GM19238 (cell line): Measurements from ENCODE around the gene FOXM1.
"Not testable (repeated sequence)": the region's sequence is repeated elsewhere in the genome, so short reads cannot be mapped to it uniquely, and the experiment has no call there.

Experiments used
- DNase-seq: peaks from one replicate; pipeline ENCODE4 v3.0.0; 2011; ENCODE audit warnings: low spot score; ENCODE audit not compliant: insufficient read length

The FOXM1 gene

GRCh38 chr12:2886768-2887450 is 9.9 kb upstream of the FOXM1 start:
- no peak for DNase-seq

GRCh38 chr12:2884810-2885209 is 7.8 kb upstream of the FOXM1 start:
- DNase-seq: no peak

DNA sequence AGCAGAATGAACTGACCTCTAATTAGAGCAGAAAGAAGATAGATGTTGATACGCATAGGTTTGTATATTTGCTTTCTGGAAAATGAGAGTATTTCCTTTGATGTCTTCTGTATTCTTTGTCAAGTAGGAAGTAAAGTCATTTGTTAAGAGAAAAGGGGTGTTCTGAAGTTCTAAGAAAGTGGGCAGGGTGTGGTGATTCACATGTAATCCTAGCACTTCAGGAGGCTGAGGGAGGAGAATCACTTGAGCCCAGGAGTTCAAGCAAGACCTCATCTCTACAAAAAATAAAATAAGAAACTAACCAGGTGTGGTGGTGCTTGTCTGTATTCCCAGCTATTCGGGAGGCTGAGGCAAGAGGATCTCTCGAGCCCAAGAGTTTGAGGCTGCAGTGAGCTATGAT is 2.9 kb upstream of the FOXM1 start:
- DNase-seq: no peak

DNA sequence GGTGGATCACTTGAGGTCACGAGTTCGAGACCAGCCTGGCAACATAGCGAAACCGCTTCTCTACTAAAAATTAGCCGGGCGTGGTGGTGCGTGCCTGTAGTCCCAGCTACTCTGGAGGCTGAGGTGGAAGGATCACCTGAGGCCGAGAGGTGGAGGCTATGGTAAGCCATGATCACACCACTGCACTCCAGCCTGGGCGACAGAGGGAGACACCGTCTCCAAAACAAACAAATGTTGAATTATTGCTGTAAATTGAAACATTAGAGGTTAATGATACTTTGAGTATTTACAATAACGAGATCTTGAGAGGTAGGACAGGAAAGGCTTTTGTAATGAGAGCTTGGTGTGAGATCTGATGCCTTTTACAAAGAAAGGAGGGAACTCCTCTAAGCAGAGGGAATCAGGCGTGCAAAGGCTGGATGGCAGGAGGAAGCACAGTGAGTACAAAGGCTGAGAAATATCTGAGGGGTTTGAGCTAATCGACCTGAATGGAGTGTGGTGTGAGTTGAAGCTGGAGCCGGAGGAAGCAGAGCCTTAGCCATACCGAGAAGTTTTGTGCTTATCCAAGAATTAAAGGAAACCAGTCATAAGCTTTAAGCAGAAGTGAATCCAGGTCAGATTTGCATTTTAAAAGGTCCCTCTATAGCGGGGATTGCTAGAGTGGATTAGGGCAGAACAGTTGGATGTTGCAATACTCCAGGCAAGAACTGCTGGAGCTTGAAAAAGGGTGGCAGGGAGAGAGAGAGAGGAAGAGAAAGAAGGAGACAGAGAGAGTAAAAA is 1.2 kb upstream of the FOXM1 start:
- no peak for DNase-seq

GRCh38 chr12:2876431-2877046 is 435 bp downstream of the FOXM1 start:
- peak; percentile 53 for DNase-seq

- DNase-seq: not testable (repeated sequence)
Measured at GRCh38 chr12:2868986-2869632, 7.9 kb downstream of the FOXM1 start.

GRCh38 chr12:2864198-2864597 is 12.8 kb downstream of the FOXM1 start:
- no peak for DNase-seq

- DNase-seq: not testable (repeated sequence)
Measured at GRCh38 chr12:2863402-2863801, 13.6 kb downstream of the FOXM1 start.

GRCh38 chr12:2862876-2863275 is 14.1 kb downstream of the FOXM1 start:
- DNase-seq: no peak

- no peak for DNase-seq
Measured at GRCh38 chr12:2860170-2860569, 16.8 kb downstream of the FOXM1 start.

- DNase-seq: no peak
Measured at GRCh38 chr12:2858944-2859421, 18.0 kb downstream of the FOXM1 start.

DNA sequence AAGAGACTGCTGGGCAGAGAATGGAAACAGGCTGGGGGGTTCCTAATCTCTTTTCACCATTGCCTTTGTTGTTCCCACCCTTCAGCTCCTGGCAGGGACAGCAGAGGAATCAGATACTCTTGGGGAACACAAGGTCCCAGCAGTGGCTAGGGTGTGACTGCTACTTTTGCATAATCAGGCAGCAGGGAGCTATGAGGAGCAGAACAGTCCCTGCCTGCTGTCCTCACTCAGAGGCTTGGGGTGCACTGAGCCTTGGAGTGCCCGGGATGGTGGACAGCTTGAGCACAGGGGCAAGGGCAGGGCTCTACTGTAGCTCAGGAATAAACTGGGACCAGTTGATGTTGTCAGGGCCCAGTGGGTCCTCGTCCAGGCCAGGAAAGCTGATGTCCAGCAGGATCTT is 18.6 kb downstream of the FOXM1 start:
- DNase-seq: no peak

DNA sequence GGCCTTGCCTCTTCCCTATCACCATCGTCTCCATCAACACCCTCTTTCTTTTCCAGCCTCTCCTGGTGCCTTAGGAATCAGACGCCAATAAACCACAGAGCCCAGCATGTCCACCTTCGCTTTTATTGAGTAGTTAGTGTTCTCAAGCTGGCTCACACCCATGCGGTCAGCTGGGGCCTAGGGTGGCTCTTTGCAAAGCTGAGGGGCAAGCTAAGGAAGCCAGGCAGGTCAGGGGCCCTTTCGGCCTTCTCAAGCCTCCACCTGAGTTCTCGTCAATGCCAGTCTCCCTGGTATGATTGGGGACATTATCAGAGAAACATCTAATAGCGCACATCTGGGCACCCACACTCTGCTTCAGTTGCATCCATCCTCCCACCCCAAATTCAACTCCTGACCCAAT is 19.4 kb downstream of the FOXM1 start:
- DNase-seq: no peak

DNA sequence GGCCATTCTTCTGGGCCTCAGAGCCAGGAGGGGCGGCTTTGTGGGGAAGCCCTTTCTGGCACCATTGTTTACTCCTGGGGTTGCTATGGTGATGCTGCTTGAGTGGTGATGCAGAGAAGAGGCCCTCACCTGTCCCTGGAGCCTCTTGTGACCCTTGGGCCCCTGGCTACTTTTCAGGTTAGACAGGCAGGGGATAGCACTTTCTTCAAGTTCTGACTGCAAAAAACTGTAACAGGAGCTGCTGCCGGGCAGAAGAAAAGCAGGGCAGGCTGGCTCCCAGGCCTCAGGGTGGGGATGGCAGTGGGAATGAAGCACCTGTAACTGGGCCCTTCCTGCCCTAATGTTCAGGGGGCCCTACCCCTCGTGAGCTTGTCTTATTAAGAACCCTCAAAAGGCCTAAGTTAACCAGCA is 19.9 kb downstream of the FOXM1 start, which contains the start of gene TEX52:
TEX52 (minus strand) TSS at position 19 of the 411 bp plus-strand sequence; CDS start at position 6, 13 bp downstream.
- no peak for DNase-seq

DNA sequence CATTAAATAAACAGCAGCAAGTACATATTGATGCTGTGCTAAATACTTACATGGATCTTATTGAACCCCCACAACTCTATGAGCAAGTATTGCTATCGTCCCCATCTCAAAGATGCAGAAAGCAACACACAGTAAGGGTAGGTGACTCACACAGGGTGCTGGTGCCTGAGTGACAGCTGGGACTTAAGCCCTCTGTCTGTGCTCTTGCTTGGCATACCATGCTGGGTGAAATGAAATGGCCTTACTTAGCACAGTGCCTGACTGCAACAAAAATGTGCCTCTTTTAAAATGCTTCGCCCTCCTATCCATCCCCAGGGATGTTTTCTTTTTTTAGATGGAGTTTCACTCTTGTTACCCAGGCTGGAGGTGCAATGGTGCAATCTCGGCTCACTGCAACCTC is 20.9 kb downstream of the FOXM1 start:
- no peak for DNase-seq

- no peak for DNase-seq
Measured at GRCh38 chr12:2855546-2855945, 21.4 kb downstream of the FOXM1 start.

DNA sequence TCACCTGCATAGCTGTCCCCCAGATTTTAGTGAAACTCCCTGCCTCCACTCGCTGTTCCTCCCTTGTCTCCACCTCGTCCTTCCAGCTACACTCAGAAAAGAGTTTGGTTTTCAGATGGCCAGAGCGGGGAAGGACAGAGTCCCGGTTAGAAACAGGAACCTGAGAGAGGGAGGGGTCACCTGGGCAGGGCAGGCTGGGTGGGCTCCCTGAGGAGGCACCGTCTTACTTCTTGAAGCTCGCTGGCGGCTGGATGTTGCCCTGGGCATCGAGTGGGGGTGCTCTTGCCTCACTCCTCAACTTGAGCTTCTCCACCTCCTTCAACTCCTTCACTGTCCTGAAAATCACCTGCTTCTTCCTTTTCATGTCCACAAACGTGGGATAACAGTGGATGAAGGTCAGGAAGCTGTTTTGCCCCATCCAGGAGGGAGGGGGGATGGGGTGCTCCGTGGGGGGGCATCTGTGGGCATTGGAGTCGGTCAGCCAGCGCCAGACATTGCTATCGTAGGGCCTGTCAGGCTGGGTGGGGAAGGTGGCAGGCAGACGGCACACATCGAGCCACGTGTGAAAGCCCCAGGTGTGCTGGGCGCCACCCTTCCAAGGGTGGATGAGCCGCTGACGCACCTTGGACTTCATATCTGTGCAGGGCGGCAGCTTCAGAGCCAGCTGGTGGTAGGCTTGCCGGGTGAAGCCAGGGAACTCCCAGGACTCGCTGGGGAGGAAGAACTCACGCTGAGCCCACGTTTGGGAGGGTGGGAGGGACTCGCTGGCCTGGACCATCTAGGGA is 22.1 kb downstream of the FOXM1 start:
- DNase-seq: no peak

DNA sequence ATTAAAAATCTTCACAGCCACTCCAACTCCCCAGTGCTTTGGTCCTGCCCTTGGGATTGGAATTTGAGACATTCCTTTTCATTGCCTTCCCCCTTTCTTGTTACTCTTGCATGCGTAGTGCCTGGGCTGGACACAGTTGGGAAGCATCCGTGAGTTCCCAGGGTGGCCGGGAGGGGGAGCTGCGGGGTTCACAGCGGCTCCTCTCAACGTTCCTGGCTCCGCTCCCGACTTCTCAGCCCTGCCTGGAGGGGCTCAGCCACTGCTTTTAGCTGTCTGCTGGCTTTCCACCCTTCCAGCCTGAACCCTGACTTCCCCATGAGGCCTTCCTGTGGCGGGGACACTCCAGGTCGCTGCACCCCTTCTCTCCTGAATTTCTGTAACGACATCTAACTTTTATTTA is 23.3 kb downstream of the FOXM1 start:
- DNase-seq: no peak

GRCh38 chr12:2851931-2852330 is 25.0 kb downstream of the FOXM1 start:
- no peak for DNase-seq

DNA sequence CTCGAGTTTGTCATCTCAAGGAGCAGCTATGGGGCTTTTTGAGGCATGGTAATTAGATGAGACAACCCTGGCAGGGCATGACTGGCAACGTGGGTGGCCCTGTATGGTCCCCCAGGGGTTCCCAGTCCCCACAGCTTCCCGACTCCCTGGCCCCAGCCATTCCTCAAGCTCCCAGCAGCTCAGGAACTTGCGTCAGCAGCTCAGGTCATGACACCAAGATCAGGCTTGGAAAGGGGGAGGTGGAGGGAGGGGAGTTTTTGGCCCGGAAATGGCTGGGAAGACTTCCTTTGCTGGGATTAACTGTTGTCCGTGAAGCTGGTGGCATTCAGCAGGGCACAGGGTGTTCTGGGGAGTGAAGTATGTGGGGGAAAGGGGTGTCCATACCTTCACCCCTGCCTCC is 31.7 kb downstream of the FOXM1 start:
- no peak for DNase-seq

DNA sequence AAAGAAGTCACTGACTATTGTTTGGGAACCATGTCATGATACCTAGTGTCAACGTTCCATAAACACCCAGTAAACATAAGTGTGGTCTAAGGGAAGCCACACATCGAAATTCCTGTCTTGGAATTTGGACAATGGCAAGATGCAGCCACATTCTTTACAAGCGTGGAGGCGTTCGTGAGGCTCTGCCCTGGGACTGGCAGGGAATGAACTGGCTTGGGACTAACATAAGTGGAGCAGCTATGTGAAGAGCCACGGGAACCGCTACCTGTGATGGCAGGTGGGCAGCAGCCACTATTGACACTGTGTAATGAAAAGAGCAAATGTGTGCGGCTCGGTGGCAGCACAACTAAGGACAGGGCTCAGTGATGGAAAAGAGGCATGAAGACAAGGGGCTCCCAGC is 32.2 kb downstream of the FOXM1 start:
- no peak for DNase-seq
